Activated B cell treated with CpG ODN at 0.5 μM for 24 hours (primary cell): ENCODE data around the gene AK2. TPM values are rescaled to one million over a fixed set of nuclear protein-coding genes. Genes with fewer than 3 reads are reported as not detected.
A peak's percentile ranks its signal among the peaks of the same experiment; 100 is the strongest.

ENCODE experiments used
- ATAC-seq: fragments of 200-7000 bp; cut with Tn5 transposase; one replicate; pipeline ENCODE4 v1.10.0; 2021; ENCODE audit warnings: low read depth, mild to moderate bottlenecking, moderate library complexity
- CTCF ChIA-PET: fragments of 350-600 bp; sonication (Branson Sonifier 250); formaldehyde crosslinking; loops from one replicate; lab custom pipeline; 2021; ENCODE audit warnings: antibody characterized with exemption; lab: Charles Lee
- POLR2A ChIA-PET: fragments of 350-600 bp; sonication (Branson Sonifier 250); formaldehyde crosslinking; loops from one replicate; lab custom pipeline; 2021; ENCODE audit warnings: antibody characterized with exemption; lab: Charles Lee
- DNase-seq: peaks from one replicate; pipeline ENCODE4 v3.0.0; 2022
- H3K27ac Mint-ChIP-seq: one replicate; pipeline ENCODE4 v1.8.0; 2020; ENCODE audit warnings: mixed read lengths
- H3K27me3 Mint-ChIP-seq: one replicate; pipeline ENCODE4 v1.8.0; 2021; ENCODE audit warnings: mixed read lengths
- H3K36me3 Mint-ChIP-seq: one replicate; pipeline ENCODE4 v1.8.0; 2021; ENCODE audit warnings: low read depth, mixed read lengths
- H3K4me1 Mint-ChIP-seq: one replicate; pipeline ENCODE4 v1.8.0; 2021; ENCODE audit warnings: mixed read lengths
- H3K4me3 Mint-ChIP-seq: one replicate; pipeline ENCODE4 v1.8.0; 2020; ENCODE audit warnings: mild to moderate bottlenecking, mixed read lengths
- H3K9me3 Mint-ChIP-seq: one replicate; pipeline ENCODE4 v1.8.0; 2020; ENCODE audit warnings: mixed read lengths
- intact Hi-C: fragments of 100-400 bp; cut with micrococcal nuclease; formaldehyde crosslinking; loops from one replicate; pipeline ENCODE4 v1.15.1; 2024
- total RNA-seq: library from RNA; stranded (reverse); gene quantifications from 2 replicates; pipeline ENCODE4 v1.2.3, GENCODE V29; 2022
- TF ChIP-seq, protein P1 (sequence below): fragments of 200-600 bp; IDR thresholded peaks from one replicate; pipeline ENCODE4 v1.8.0; 2022; ENCODE audit warnings: antibody characterized with exemption, mild to moderate bottlenecking

AK2 gene
- total RNA-seq, 1 donor from 2014 or later: 162 TPM

DNA sequence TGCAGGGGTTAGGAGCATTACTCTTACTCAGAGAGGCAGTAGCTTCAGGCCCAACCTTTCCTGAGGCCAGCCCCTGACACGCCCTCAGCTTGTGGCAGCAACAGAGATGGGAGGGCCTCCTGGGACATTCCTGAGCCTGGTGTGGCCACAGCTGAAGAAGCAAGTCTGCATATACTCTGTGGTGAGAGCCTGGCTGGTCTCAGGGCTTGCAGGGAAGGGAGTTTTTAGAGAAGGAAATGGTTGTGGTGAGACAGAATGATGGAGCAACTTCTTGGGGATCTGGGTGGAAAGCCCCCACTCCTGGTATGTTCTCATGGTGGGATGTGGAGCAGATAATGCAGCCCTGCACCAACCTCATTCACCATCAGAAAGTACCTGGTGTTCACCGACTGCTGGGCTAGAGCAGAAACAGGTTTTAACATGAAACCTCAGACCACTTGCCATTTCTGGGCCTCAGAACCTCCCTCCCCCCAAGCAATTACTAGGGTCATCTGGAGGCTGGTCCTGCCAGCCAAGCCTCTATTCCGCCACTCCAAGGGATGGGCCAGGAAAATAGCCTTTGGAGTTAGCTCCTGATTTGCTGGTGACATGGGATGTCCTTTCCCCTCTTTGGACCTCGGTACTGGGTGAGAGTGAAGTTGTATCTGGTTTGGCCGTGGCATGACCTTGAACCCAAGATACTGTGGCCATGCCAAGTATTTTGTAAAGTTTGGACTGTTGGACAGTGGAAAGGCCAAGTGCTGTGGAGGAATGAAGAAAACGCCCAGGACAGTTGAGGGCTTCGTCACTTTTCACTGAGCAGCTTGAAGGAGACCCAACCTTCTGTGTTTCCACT lies 44.0 kb downstream of the AK2 start:
- intact Hi-C loops: loop anchor here (1.0 to 5.0 kb wide), 4 partner anchors 11 to 175 kb away; partner anchors contain the start of genes RNF19B, S100PBP and YARS1
- DNase-seq (peak; percentile 67), ATAC-seq (peak; percentile 89)
- Mint-ChIP-seq H3K4me1 (peaks cover 64% of the 10 kb centered on the region), H3K4me3 (peak overlapping the region; percentile 76), H3K9me3 (no peaks in the 10 kb centered on the region), H3K36me3 (no peaks in the 10 kb centered on the region), H3K27me3 (no peaks in the 10 kb centered on the region), H3K27ac (peak overlapping the region; percentile 97)
- CTCF ChIA-PET: interaction anchor here (1.0 to 2.9 kb wide), 9 partner anchors 8 to 60 kb away, joined by 4 to 12 read pairs (median 7); partner anchors contain the start of gene RNF19B
- TF ChIP-seq, protein P1, sequence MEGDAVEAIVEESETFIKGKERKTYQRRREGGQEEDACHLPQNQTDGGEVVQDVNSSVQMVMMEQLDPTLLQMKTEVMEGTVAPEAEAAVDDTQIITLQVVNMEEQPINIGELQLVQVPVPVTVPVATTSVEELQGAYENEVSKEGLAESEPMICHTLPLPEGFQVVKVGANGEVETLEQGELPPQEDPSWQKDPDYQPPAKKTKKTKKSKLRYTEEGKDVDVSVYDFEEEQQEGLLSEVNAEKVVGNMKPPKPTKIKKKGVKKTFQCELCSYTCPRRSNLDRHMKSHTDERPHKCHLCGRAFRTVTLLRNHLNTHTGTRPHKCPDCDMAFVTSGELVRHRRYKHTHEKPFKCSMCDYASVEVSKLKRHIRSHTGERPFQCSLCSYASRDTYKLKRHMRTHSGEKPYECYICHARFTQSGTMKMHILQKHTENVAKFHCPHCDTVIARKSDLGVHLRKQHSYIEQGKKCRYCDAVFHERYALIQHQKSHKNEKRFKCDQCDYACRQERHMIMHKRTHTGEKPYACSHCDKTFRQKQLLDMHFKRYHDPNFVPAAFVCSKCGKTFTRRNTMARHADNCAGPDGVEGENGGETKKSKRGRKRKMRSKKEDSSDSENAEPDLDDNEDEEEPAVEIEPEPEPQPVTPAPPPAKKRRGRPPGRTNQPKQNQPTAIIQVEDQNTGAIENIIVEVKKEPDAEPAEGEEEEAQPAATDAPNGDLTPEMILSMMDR: no peak
- POLR2A ChIA-PET: interaction anchor here (0.5 to 5.2 kb wide), 17 partner anchors 8 to 189 kb away, joined by 3 to 109 read pairs (median 4); partner anchors contain the start of genes AZIN2, RNF19B and TRIM62

DNA sequence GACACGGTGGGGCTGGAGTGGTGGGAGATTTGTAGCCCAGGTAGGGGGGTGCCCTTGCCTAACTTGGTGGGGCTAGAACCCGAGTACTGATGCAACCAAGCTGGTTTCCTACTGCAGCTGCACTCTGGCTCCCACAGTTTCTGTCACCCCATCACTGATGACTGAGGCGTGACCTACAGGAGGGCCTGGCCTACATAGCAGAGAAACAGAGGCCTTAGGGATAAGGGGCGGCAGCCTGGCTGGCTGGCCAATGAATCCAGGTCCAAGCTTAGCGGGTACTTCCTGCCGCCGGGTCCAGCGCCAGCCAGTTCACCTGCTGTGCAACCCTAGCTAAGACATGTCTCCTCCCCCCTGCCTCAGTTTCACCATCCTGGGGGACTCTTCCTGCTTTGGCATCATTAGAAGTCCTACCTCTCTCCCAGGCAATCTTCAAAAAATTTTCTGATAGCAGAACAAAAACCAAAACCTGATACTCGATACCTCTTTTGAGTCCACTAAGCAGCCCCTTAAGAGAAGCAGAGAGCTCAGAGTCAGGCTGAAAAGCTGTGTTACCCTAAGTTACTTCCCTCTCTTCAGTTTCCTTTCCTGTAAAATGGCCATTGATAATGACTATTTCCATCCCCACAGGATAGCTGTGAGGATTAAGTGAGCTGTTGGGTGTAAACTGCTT lies 44.7 kb downstream of the AK2 start:
- DNase-seq (no peak), ATAC-seq (no peak)
- Mint-ChIP-seq H3K36me3 (no peaks in the 10 kb centered on the region), H3K9me3 (no peaks in the 10 kb centered on the region), H3K27ac (peak overlapping the region; percentile 97), H3K4me1 (peaks cover 59% of the 10 kb centered on the region), H3K4me3 (peak overlapping the region; percentile 76), H3K27me3 (no peaks in the 10 kb centered on the region)
- intact Hi-C loops: loop anchor here (1.0 to 5.0 kb wide), 4 partner anchors 11 to 175 kb away; partner anchors contain the start of genes RNF19B, S100PBP and YARS1
- ChIA-PET POLR2A (interaction anchor here (0.8 to 5.2 kb wide), 12 partner anchors 7 to 190 kb away, joined by 3 to 109 read pairs (median 11); partner anchors contain the start of genes AZIN2, RNF19B and TRIM62), CTCF (interaction anchor here (1.0 to 2.9 kb wide), 6 partner anchors 9 to 59 kb away, joined by 4 to 12 read pairs (median 8); partner anchors contain the start of gene RNF19B)
- TF ChIP-seq, protein P1: no peak

DNA sequence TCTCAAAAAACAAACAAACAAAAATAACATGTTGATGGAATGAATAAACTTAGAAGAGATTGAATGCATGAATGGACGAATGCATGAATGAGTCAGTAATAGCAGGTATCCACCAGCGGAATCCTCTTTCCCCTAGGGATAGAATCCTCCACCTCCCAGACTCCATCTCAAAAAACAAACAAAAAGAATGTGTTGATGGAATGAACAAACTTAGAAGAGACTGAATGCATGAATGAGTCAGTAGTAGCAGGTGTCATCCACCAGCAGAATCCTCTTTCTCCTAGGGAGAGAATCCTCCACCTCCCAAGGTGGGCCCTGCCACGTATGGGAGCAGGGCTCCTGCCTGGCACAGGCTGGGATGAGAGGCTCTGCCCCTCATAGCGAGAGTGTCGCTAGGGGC lies 45.3 kb downstream of the AK2 start:
- peaks cover 61% of the 10 kb centered on the region for H3K4me1 Mint-ChIP-seq
- ChIA-PET CTCF (interaction anchor here (1.4 kb wide), 2 partner anchors 9 to 58 kb away, joined by 7 to 8 read pairs; no protein-coding TSS in a partner anchor), POLR2A (interaction anchor here (0.7 to 5.2 kb wide), 4 partner anchors 10 to 333 kb away, joined by 3 to 109 read pairs (median 52); partner anchors contain the start of gene RNF19B)
- DNase-seq: no peak
- TF ChIP-seq, protein P1: no peak
- no peaks in the 10 kb centered on the region for H3K36me3 Mint-ChIP-seq
- H3K27ac Mint-ChIP-seq: peak overlapping the region; percentile 97
- intact Hi-C loops: loop anchor here (5.0 kb wide), 1 partner anchor 174 kb away; the partner anchor contains the start of genes S100PBP and YARS1
- no peaks in the 10 kb centered on the region for H3K27me3 Mint-ChIP-seq
- no peak for ATAC-seq
- no peak overlapping the region for H3K4me3 Mint-ChIP-seq
- no peaks in the 10 kb centered on the region for H3K9me3 Mint-ChIP-seq

DNA sequence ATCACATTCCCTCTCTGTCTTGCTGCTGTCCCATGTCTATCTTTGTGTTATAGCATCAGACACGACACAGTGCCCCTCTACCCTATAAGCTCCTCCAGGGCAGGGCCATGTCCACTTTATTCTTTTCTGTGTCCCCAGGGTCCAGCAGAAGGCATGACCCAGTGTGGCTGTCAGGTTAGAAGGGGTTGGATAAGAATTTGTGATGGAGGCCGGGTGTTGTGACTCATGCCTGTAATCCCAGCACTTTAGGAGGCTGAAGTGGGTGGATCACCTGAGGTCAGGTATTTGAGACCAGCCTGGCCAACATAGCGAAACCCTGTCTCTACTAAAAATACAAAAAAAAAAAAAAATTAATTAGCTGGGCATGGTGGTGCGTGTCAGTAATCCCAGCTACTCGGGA lies 45.8 kb downstream of the AK2 start:
- peaks cover 61% of the 10 kb centered on the region for H3K4me1 Mint-ChIP-seq
- H3K36me3 Mint-ChIP-seq: no peaks in the 10 kb centered on the region
- TF ChIP-seq, protein P1: no peak
- ATAC-seq (no peak), DNase-seq (no peak)
- CTCF ChIA-PET: no interaction called here
- POLR2A ChIA-PET: interaction anchor here (0.6 to 5.2 kb wide), 4 partner anchors 10 to 334 kb away, joined by 3 to 109 read pairs (median 48); partner anchors contain the start of gene RNF19B
- intact Hi-C loops: loop anchor here (5.0 kb wide), 1 partner anchor 174 kb away; the partner anchor contains the start of genes S100PBP and YARS1
- no peaks in the 10 kb centered on the region for H3K9me3 Mint-ChIP-seq
- H3K27me3 Mint-ChIP-seq: no peaks in the 10 kb centered on the region
- peak overlapping the region; percentile 97 for H3K27ac Mint-ChIP-seq
- no peak overlapping the region for H3K4me3 Mint-ChIP-seq
